H1 (cell line): Measurements from ENCODE around the gene TMEM135. TPM values are rescaled to one million over a fixed set of nuclear protein-coding genes. Genes with fewer than 3 reads are reported as not detected.

Experiments used
- CTCF ChIA-PET: fragments of 300-600 bp; sonication (Branson Sonifier 250); formaldehyde crosslinking; loops from one replicate; lab custom pipeline; 2021; ENCODE audit not compliant: partially characterized antibody; lab: Charles Lee
- POLR2A ChIA-PET: fragments of 300-600 bp; sonication (Branson Sonifier 250); formaldehyde crosslinking; loops from one replicate; lab custom pipeline; 2021; ENCODE audit warnings: inconsistent platforms; ENCODE audit not compliant: partially characterized antibody; lab: Charles Lee
- DNase-seq, 2 experiments: peaks; one replicate each; pipeline versions ENCODE4 v3.0.0 to v3.0.0-alpha.2; 2010 to 2022; ENCODE audit warnings: low spot score in 2 of 2, low read depth in 1 of 2, mixed read lengths in 1 of 2
- FAIRE-seq: peaks from 2 replicates; lab custom pipeline; 2011; peaks lifted over from hg19 to GRCh38; lab: Jason Lieb, UNC
- H2AFZ ChIP-seq: 2 replicates; pipeline ENCODE4 v1.8.1; 2012; ENCODE audit warnings: low read length, inconsistent platforms
- H2AK5ac ChIP-seq: 2 replicates; pipeline ENCODE4 v1.6.1; 2013; ENCODE audit warnings: low read depth, low read length
- H2BK120ac ChIP-seq: replicated peaks from 2 replicates; pipeline ENCODE3; 2013; ENCODE audit warnings: low read depth, low read length, inconsistent platforms
- H2BK12ac ChIP-seq: 2 replicates; pipeline ENCODE4 v1.6.1; 2013; ENCODE audit warnings: low read depth, low read length
- H2BK15ac ChIP-seq: 2 replicates; pipeline ENCODE4 v1.6.1; 2013; ENCODE audit warnings: low read length
- H2BK20ac ChIP-seq: 2 replicates; pipeline ENCODE4 v1.6.1; 2013; ENCODE audit warnings: low read length
- H2BK5ac ChIP-seq: 2 replicates; pipeline ENCODE4 v1.6.1; 2013; ENCODE audit warnings: low read depth, low read length
- H3K14ac ChIP-seq: 2 replicates; pipeline ENCODE4 v1.6.1; 2013; ENCODE audit warnings: inconsistent platforms; ENCODE audit not compliant: insufficient read length
- H3K18ac ChIP-seq: 2 replicates; pipeline ENCODE4 v1.6.1; 2013; ENCODE audit warnings: low read length; ENCODE audit errors: extremely low read depth
- H3K23ac ChIP-seq: 2 replicates; pipeline ENCODE4 v1.6.1; 2013; ENCODE audit warnings: inconsistent platforms; ENCODE audit not compliant: insufficient read length
- H3K23me2 ChIP-seq: 2 replicates; pipeline ENCODE4 v1.6.1; 2013; ENCODE audit warnings: low read depth, low read length
- H3K27ac ChIP-seq: 2 replicates; pipeline ENCODE4 v1.6.1; 2011; ENCODE audit warnings: low read depth, low read length, inconsistent platforms
- H3K27me3 ChIP-seq, 4 experiments: replicated peaks in 1 of 4; 1 replicate in 1 of 4; 2 replicates in 3 of 4; pipeline versions ENCODE4 v1.6.1 to v1.8.1; 2011 to 2013; ENCODE audit warnings: low read length in 3 of 4, mild to moderate bottlenecking in 3 of 4, inconsistent platforms in 2 of 4, mixed read lengths in 2 of 4, moderate library complexity in 1 of 4; ENCODE audit not compliant: control insufficient read depth in 3 of 4, insufficient read depth in 3 of 4; ENCODE audit errors: extremely low read depth in 1 of 4
- H3K36me3 ChIP-seq, 4 experiments: 2 replicates each; pipeline versions ENCODE4 v1.6.1 to v1.8.1; 2011 to 2013; ENCODE audit warnings: mild to moderate bottlenecking in 4 of 4, low read length in 3 of 4, moderate library complexity in 2 of 4, control low read depth in 1 of 4, inconsistent platforms in 1 of 4; ENCODE audit not compliant: insufficient read depth in 4 of 4, control insufficient read depth in 2 of 4
- H3K4ac ChIP-seq: replicated peaks from 2 replicates; pipeline ENCODE3; 2013; ENCODE audit warnings: low read length, low read depth, mixed read lengths, inconsistent platforms; ENCODE audit not compliant: insufficient read length
- H3K4me1 ChIP-seq, 4 experiments: replicated peaks in 1 of 4; 1 replicate in 1 of 4; 2 replicates in 3 of 4; pipeline versions ENCODE4 v1.6.1 to v1.8.1; 2011 to 2013; ENCODE audit warnings: low read length in 3 of 4, inconsistent platforms in 2 of 4, mixed read lengths in 1 of 4; ENCODE audit not compliant: insufficient read depth in 4 of 4, control insufficient read depth in 3 of 4
- H3K4me2 ChIP-seq, 2 experiments: 2 replicates each; pipeline versions ENCODE4 v1.6.1 to v1.8.1; 2011 to 2013; ENCODE audit warnings: low read depth in 2 of 2, low read length in 2 of 2, control low read depth in 1 of 2, inconsistent platforms in 1 of 2, mild to moderate bottlenecking in 1 of 2; ENCODE audit not compliant: insufficient read depth in 1 of 2
- H3K4me3 ChIP-seq, 4 experiments: fragments of 200-600, 300-600 bp in 1 of 4; sonication (generic), shearing (Covaris generic), sonication (Bioruptor Twin) in 1 of 4; 2 replicates each; pipeline versions ENCODE4 v1.5.1 to v1.8.1; 2011 to 2016; ENCODE audit warnings: low read length in 4 of 4, low read depth in 3 of 4, control low read depth in 2 of 4, inconsistent platforms in 2 of 4, mild to moderate bottlenecking in 2 of 4, mixed read lengths in 1 of 4, moderate library complexity in 1 of 4; ENCODE audit not compliant: insufficient read depth in 2 of 4; ENCODE audit errors: extremely low read depth in 1 of 4
- H3K56ac ChIP-seq: replicated peaks from 2 replicates; pipeline ENCODE3; 2013; ENCODE audit warnings: low read depth, mild to moderate bottlenecking, mixed read lengths, low read length, inconsistent platforms; ENCODE audit not compliant: insufficient read length
- H3K79me1 ChIP-seq: 2 replicates; pipeline ENCODE4 v1.6.1; 2013; ENCODE audit warnings: low read depth, low read length, control low read depth
- H3K79me2 ChIP-seq, 2 experiments: 2 replicates each; pipeline versions ENCODE4 v1.6.1 to v1.8.1; 2012 to 2013; ENCODE audit warnings: low read length in 2 of 2, mild to moderate bottlenecking in 2 of 2, inconsistent platforms in 1 of 2; ENCODE audit not compliant: insufficient read depth in 2 of 2, control insufficient read depth in 1 of 2
- H3K9ac ChIP-seq, 4 experiments: replicated peaks in 1 of 4; 1 replicate in 1 of 4; 2 replicates in 3 of 4; pipeline versions ENCODE4 v1.6.1 to v1.8.1; 2011 to 2013; ENCODE audit warnings: low read depth in 3 of 4, low read length in 3 of 4, control low read depth in 2 of 4, mild to moderate bottlenecking in 2 of 4, moderate library complexity in 2 of 4, inconsistent platforms in 1 of 4; ENCODE audit errors: extremely low read depth in 1 of 4
- H3K9me3 ChIP-seq, 2 experiments: 2 replicates each; pipeline versions ENCODE4 v1.6.1 to v1.8.1; 2012 to 2013; ENCODE audit warnings: mild to moderate bottlenecking in 2 of 2, moderate library complexity in 2 of 2, control low read depth in 1 of 2, inconsistent platforms in 1 of 2, low read depth in 1 of 2, low read length in 1 of 2, mixed read lengths in 1 of 2; ENCODE audit not compliant: insufficient read depth in 2 of 2
- H4K20me1 ChIP-seq, 2 experiments: replicated peaks in 1 of 2; 2 replicates each; pipeline versions ENCODE3 to v1.8.1; 2011 to 2013; ENCODE audit warnings: inconsistent platforms in 2 of 2, low read length in 2 of 2, mild to moderate bottlenecking in 1 of 2; ENCODE audit not compliant: insufficient read depth in 2 of 2, control insufficient read depth in 1 of 2
- H4K5ac ChIP-seq: 2 replicates; pipeline ENCODE4 v1.6.1; 2013; ENCODE audit warnings: low read length, low read depth, mixed read lengths, inconsistent platforms; ENCODE audit not compliant: insufficient read length
- H4K8ac ChIP-seq: 2 replicates; pipeline ENCODE4 v1.8.0; 2013; ENCODE audit warnings: mild to moderate bottlenecking, moderate library complexity, low read length, inconsistent platforms; ENCODE audit not compliant: insufficient read depth; ENCODE audit errors: extremely low read depth
- H4K91ac ChIP-seq: replicated peaks from 2 replicates; pipeline ENCODE3; 2013; ENCODE audit warnings: low read length, mixed read lengths, inconsistent platforms; ENCODE audit not compliant: insufficient read length
- ASH2L ChIP-seq: fragments of 200-600, 300-600 bp; sonication (generic); IDR thresholded peaks from one replicate; pipeline ENCODE4 v1.7.1; 2017; ENCODE audit warnings: low read length
- BACH1 ChIP-seq: IDR thresholded peaks from 2 replicates; pipeline ENCODE4 v1.6.1; 2012; ENCODE audit warnings: low read length, improper control_type of control experiment
- CTBP2 ChIP-seq: IDR thresholded peaks from 2 replicates; pipeline ENCODE4 v1.7.0; 2011; ENCODE audit warnings: borderline replicate concordance, mild to moderate bottlenecking, moderate library complexity, mixed read lengths, low read length; ENCODE audit not compliant: insufficient read depth, insufficient read length
- FOSL1 ChIP-seq: IDR thresholded peaks from 2 replicates; pipeline ENCODE4 v1.6.1; 2011; ENCODE audit warnings: mild to moderate bottlenecking, low read depth, low read length, moderate library complexity; ENCODE audit not compliant: insufficient read depth
- GABPA ChIP-seq: IDR thresholded peaks from 2 replicates; pipeline ENCODE4 v1.6.1; 2011; ENCODE audit warnings: mild to moderate bottlenecking, low read length, moderate library complexity, borderline replicate concordance; ENCODE audit not compliant: insufficient read depth
- PHF8 ChIP-seq: fragments of 200-600 bp; sonication (generic); conservative IDR thresholded peaks from 2 replicates; pipeline ENCODE4 v1.7.1; 2012; ENCODE audit warnings: low read depth, mild to moderate bottlenecking, inconsistent platforms, low read length, moderate library complexity
- RAD21 ChIP-seq, 2 experiments: IDR thresholded peaks in 1 of 2; conservative IDR thresholded peaks in 1 of 2; 2 replicates each; pipeline ENCODE4 v1.6.1; 2011; ENCODE audit warnings: low read depth in 2 of 2, low read length in 2 of 2, improper control_type of control experiment in 1 of 2, inconsistent platforms in 1 of 2, mild to moderate bottlenecking in 1 of 2, moderate library complexity in 1 of 2
- RXRA ChIP-seq: IDR thresholded peaks from 2 replicates; pipeline ENCODE4 v1.6.1; 2011; ENCODE audit warnings: low read depth, mild to moderate bottlenecking, low read length, moderate library complexity; ENCODE audit not compliant: insufficient read depth
- SAP30 ChIP-seq: fragments of 300-600 bp; sonication (generic); IDR thresholded peaks from 2 replicates; pipeline ENCODE4 v1.7.1; 2012; ENCODE audit warnings: low read length, moderate library complexity, mild to moderate bottlenecking, inconsistent platforms; ENCODE audit not compliant: insufficient read depth, insufficient replicate concordance
- SP1 ChIP-seq: IDR thresholded peaks from 2 replicates; pipeline ENCODE4 v1.6.1; 2011; ENCODE audit warnings: low read depth, low read length
- SRF ChIP-seq: IDR thresholded peaks from 2 replicates; pipeline ENCODE4 v1.6.1; 2011; ENCODE audit warnings: mild to moderate bottlenecking, low read depth, low read length, moderate library complexity
- TAF7 ChIP-seq: optimal IDR thresholded peaks from 2 replicates; pipeline ENCODE3; 2011; ENCODE audit warnings: low read depth, mild to moderate bottlenecking, inconsistent platforms, low read length, moderate library complexity, borderline replicate concordance
- TEAD4 ChIP-seq: IDR thresholded peaks from 2 replicates; pipeline ENCODE4 v1.6.1; 2012; ENCODE audit warnings: low read depth, low read length, inconsistent platforms, mixed read lengths
- WGBS, 2 experiments: shearing (Covaris generic) in 1 of 2; methylation state at CpG; one replicate each; pipeline versions ENCODE4 v1.1.6 to v1.1.7; 2013 to 2015; ENCODE audit warnings: low lambda C conversion rate in 2 of 2, mixed read lengths in 2 of 2, inconsistent platforms in 1 of 2, low coverage in 1 of 2, missing lambda C conversion rate in 1 of 2; ENCODE audit not compliant: insufficient replicate concordance in 2 of 2, insufficient coverage in 1 of 2, insufficient read length in 1 of 2; ENCODE audit errors: extremely low coverage in 1 of 2, missing lambda C conversion rate in 1 of 2; 5-methylcytosine and 5-hydroxymethylcytosine counted together
- polyA plus RNA-seq, 7 experiments: library from polyadenylated mRNA; depleted of rRNA in 3 of 7; stranded (reverse) in 5 of 7; unstranded in 2 of 7; fragments of >200 nt in 5 of 7; fragments of 200-250 nt in 2 of 7; gene quantifications; 1 replicate in 5 of 7; 2 replicates in 1 of 7; 4 replicates in 1 of 7; pipeline versions ENCODE4 v1.2.1 to v1.2.3, GENCODE V29; 2011 to 2013; ENCODE audit warnings: missing spikeins in 2 of 7, mixed read lengths in 2 of 7
- total RNA-seq: library from RNA; stranded (reverse); fragmentation: NEBNext Ultra II Directional; extraction: Animal tissue kit (Norgen Biotek cat#: 25700); gene quantifications from 2 replicates; pipeline ENCODE4 v1.2.1, GENCODE V29; 2021

TMEM135 gene
- total and polyA plus RNA-seq, 2 of the 8 experiments (the other 6 are each of a cell fraction or from before 2014, with no cell fraction given): 9.3 to 31.3 TPM

DNA sequence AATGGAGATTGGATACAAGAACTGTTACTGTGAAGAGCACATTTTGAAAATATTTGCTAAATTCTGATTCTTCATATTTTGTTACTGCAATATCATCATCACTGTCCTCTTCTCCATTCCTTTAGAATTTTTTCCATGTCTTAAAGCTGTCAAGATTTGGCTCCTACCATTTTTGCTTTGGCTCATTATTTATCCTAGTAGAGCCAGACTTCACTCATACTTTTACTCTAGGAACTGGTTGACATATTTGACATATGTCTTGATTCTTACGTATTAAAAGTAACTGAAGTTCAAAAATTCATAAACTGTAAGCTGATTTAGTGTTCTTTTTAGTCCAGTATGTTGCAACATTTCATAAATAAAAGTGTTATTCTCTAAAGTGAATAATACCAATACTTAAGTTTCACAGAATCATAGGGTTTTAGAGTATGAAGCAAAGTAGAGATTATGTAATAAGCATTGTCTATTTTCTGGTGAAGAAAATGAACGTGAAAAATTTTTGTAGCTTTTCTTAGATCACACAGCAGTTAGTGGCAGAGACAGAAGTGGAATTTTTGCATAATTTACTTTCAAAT, 225.6 kb downstream of the TMEM135 start:
- Histone ChIP-seq H3K9ac (no peak overlapping the region), H3K27ac (no peak overlapping the region), H3K4me3 (no peak overlapping the region), H3K4me2 (no peak overlapping the region), H3K79me1 (no peaks in the 10 kb centered on the region), H2BK20ac (no peak overlapping the region), H2BK15ac (no peak overlapping the region), H2AK5ac (no peak overlapping the region), H4K20me1 (peaks cover 0 to 3% of the 10 kb centered on the region in 2 experiments), H3K18ac (no peak overlapping the region), H4K8ac (no peak overlapping the region), H4K91ac (no peak overlapping the region), H3K23me2 (no peaks in the 10 kb centered on the region; the same call in 1 of the 2 replicates), H3K36me3 (no peaks in the 10 kb centered on the region), H4K5ac (no peak overlapping the region), H3K56ac (no peak overlapping the region), H2BK120ac (no peak overlapping the region), H2AFZ (no peak overlapping the region), H2BK12ac (no peak overlapping the region), H3K27me3 (no peaks in the 10 kb centered on the region), H3K4ac (no peak overlapping the region), H3K9me3 (no peaks in the 10 kb centered on the region), H3K14ac (no peak overlapping the region), H3K23ac (no peak overlapping the region), H3K79me2 (no peaks in the 10 kb centered on the region), H3K4me1 (no peaks in the 10 kb centered on the region; a peak in 1 of 7 replicates), H2BK5ac (no peak overlapping the region)
- ChIA-PET POLR2A (no interaction called here), CTCF (interaction anchor here (1.2 kb wide), 1 partner anchor 392 kb away, joined by 3 read pairs; no protein-coding TSS in a partner anchor)
- WGBS, 2 experiments: 69% methylated on average over 2 of the region's 2 CpGs; no CpG with 5 or more reads in 1 of the 2 experiments
- DNase-seq (no peak), FAIRE-seq (no peak)
- TF ChIP-seq CTBP2: no peak
- no peak for TF ChIP-seq SP1
- no peak for TF ChIP-seq PHF8
- TF ChIP-seq SRF: no peak
- TF ChIP-seq TEAD4: no peak
- TF ChIP-seq GABPA: no peak
- no peak for TF ChIP-seq ASH2L
- TF ChIP-seq BACH1: no peak
- TF ChIP-seq SAP30: no peak
- TF ChIP-seq RAD21 (IDR thresholded peaks at IDR 0.05 in 1 of 2, conservative IDR thresholded peaks at IDR 0.05 in 1 of 2; ENCODE audit: low read depth in 2 of 2, low read length in 2 of 2): no peak
- TF ChIP-seq TAF7: no peak
- TF ChIP-seq RXRA: no peak
- no peak for TF ChIP-seq FOSL1
